ENCODE data around the gene TMEM150B.
A peak's percentile ranks its signal among the peaks of the same experiment; 100 is the strongest.

Gene TMEM150B

DNA sequence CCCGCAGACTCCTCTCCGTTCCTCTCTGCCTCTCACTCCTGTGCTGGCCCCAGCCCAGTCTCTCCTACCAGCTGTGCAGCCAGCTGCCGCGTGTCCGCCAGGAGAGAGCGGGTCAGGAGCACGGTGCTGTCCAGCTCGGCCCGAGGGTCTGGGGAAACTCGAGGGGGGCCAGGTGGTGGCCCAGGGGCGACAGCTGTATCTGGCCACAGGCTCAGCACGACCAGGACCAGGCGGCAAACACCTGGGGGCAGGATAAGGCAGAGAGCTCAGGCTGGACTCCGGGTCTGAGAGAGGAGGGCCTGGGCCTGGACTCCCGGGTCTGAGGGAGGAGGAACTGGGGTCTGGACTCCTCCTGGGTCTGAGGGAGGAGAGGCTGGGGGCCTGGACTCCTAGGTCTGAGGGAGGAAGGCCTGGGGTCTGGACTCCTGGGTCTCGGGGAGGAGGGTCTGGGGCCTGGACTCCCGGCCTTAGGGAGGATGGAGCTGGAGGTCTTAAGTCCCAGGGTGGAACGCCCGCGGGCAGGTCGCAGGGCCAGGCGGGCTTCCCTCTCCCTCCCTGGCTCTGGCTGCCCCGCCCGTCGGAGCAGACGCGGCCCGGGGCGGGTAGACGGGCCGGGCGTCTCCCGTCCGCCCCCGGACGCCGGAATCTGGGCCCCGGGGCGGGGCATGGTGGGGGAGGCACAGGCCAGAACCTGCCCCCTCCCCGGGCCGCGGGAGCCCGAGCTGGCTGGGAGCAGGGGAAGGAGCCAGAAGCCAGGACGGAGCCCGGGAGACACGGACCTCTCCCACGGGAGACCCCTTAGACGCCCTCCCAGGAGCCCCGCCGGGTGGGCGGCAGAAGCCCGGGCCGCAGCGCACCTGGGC is 43.8 kb upstream of the TMEM150B start:
- no peak for DNase-seq (ENCODE audit: low read depth, low spot score)
- Histone ChIP-seq H3K36me3 (ENCODE audit: insufficient read depth, low read length) (no peaks in the 10 kb centered on the region), H3K9me3 (ENCODE audit: low read depth, low read length) (no peaks in the 10 kb centered on the region), H3K9ac (ENCODE audit: insufficient read length) (no peak overlapping the region), H3K27ac (no peak overlapping the region), H3K4me3 (0 out of 2 replicates have a peak overlapping the region, but pooled peaks have one; percentile 38)
- no peak for TF ChIP-seq FOXP2 (optimal IDR thresholded peaks at IDR 0.05; ENCODE audit: control extremely low read depth, extremely low read length, insufficient read depth)
- no peak for TF ChIP-seq POLR2AphosphoS5 (IDR thresholded peaks at IDR 0.05; ENCODE audit: borderline replicate concordance, low read depth, low read length)
- TF ChIP-seq EZH2 (IDR thresholded peaks at IDR 0.05) = no peak

- Histone ChIP-seq H3K36me3 (ENCODE audit: insufficient read depth, low read length) (no peaks in the 10 kb centered on the region), H3K4me3 (no peak overlapping the region), H3K9ac (ENCODE audit: insufficient read length) (no peak overlapping the region), H3K27ac (no peak overlapping the region), H3K9me3 (ENCODE audit: low read depth, low read length) (no peaks in the 10 kb centered on the region)
- no peak for DNase-seq (ENCODE audit: low read depth, low spot score)
- no peak for TF ChIP-seq EZH2 (IDR thresholded peaks at IDR 0.05)
- TF ChIP-seq FOXP2 (optimal IDR thresholded peaks at IDR 0.05; ENCODE audit: control extremely low read depth, extremely low read length, insufficient read depth) = no peak
- TF ChIP-seq POLR2AphosphoS5 (IDR thresholded peaks at IDR 0.05; ENCODE audit: borderline replicate concordance, low read depth, low read length) = no peak
Observed at GRCh38 chr19:55368106-55368505, 43.0 kb upstream of the TMEM150B start.

DNA sequence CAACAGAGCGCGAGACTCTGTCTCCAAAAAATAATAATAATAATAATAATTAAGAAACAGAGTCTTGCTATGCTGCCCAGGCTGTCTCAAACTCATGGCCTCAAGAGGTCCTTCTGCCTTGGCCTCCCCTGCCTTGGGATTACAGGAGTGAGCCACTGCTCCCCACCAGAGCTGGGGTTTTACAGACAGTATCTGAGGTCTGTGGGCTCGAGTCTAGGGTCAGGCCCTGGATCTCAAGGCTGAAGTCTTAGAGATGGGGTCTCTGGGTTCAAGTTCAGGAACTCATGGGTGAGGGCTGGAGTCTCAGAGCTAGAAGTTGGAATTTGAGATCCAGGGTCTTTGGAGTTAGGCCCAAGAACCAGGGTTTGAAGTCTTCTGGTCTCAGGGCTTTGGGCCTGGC is 41.6 kb upstream of the TMEM150B start:
- TF ChIP-seq POLR2AphosphoS5 (IDR thresholded peaks at IDR 0.05; ENCODE audit: borderline replicate concordance, low read depth, low read length) (no peak), FOXP2 (optimal IDR thresholded peaks at IDR 0.05; ENCODE audit: control extremely low read depth, extremely low read length, insufficient read depth) (no peak), EZH2 (IDR thresholded peaks at IDR 0.05) (no peak)

GRCh38 chr19:55365964-55366363 is 40.8 kb upstream of the TMEM150B start:
- TF ChIP-seq EZH2 (IDR thresholded peaks at IDR 0.05) = no peak
- no peak for TF ChIP-seq FOXP2 (optimal IDR thresholded peaks at IDR 0.05; ENCODE audit: control extremely low read depth, extremely low read length, insufficient read depth)
- TF ChIP-seq POLR2AphosphoS5 (IDR thresholded peaks at IDR 0.05; ENCODE audit: borderline replicate concordance, low read depth, low read length) = no peak
- no peak overlapping the region for H3K9ac ChIP-seq (ENCODE audit: insufficient read length)
- no peak for DNase-seq (ENCODE audit: low read depth, low spot score)
- H3K4me3 ChIP-seq = no peak overlapping the region
- no peak overlapping the region for H3K27ac ChIP-seq
- no peaks in the 10 kb centered on the region for H3K9me3 ChIP-seq (ENCODE audit: low read depth, low read length)
- no peaks in the 10 kb centered on the region for H3K36me3 ChIP-seq (ENCODE audit: insufficient read depth, low read length)

More for the DNA sequence above, 41.6 kb upstream of the TMEM150B start:
- Histone ChIP-seq H3K9me3 (ENCODE audit: low read depth, low read length) (no peaks in the 10 kb centered on the region), H3K9ac (ENCODE audit: insufficient read length) (no peak overlapping the region), H3K36me3 (ENCODE audit: insufficient read depth, low read length) (no peaks in the 10 kb centered on the region), H3K27ac (no peak overlapping the region), H3K4me3 (no peak overlapping the region)
- no peak for DNase-seq (ENCODE audit: low read depth, low spot score)

GRCh38 chr19:55365245-55365644 is 40.1 kb upstream of the TMEM150B start:
- no peaks in the 10 kb centered on the region for H3K36me3 ChIP-seq (ENCODE audit: insufficient read depth, low read length)
- TF ChIP-seq POLR2AphosphoS5 (IDR thresholded peaks at IDR 0.05; ENCODE audit: borderline replicate concordance, low read depth, low read length) (no peak), FOXP2 (optimal IDR thresholded peaks at IDR 0.05; ENCODE audit: control extremely low read depth, extremely low read length, insufficient read depth) (no peak), EZH2 (IDR thresholded peaks at IDR 0.05) (no peak)
- no peak for DNase-seq (ENCODE audit: low read depth, low spot score)
- no peak overlapping the region for H3K4me3 ChIP-seq
- H3K27ac ChIP-seq = no peak overlapping the region
- H3K9ac ChIP-seq (ENCODE audit: insufficient read length) = no peak overlapping the region
- H3K9me3 ChIP-seq (ENCODE audit: low read depth, low read length) = no peaks in the 10 kb centered on the region

- Histone ChIP-seq H3K9ac (ENCODE audit: insufficient read length) (no peak within 1 kb of the TSS), H3K4me3 (no peak within 1 kb of the TSS), H3K36me3 (ENCODE audit: insufficient read depth, low read length) (no peaks in the 10 kb centered on the region), H3K9me3 (ENCODE audit: low read depth, low read length) (no peaks in the 10 kb centered on the region), H3K27ac (no peak within 1 kb of the TSS)
- TF ChIP-seq EZH2 (IDR thresholded peaks at IDR 0.05) (no peak), POLR2AphosphoS5 (IDR thresholded peaks at IDR 0.05; ENCODE audit: borderline replicate concordance, low read depth, low read length) (no peak), FOXP2 (optimal IDR thresholded peaks at IDR 0.05; ENCODE audit: control extremely low read depth, extremely low read length, insufficient read depth) (no peak)
- no peak for DNase-seq (ENCODE audit: low read depth, low spot score)
Observed at GRCh38 chr19:55362990-55363716, 38.0 kb upstream of the TMEM150B start, which contains the start of gene GARIN5B. GARIN5B (minus strand) TSS chr19:55363260; CDS start chr19:55363066, 194 bp downstream.

DNA sequence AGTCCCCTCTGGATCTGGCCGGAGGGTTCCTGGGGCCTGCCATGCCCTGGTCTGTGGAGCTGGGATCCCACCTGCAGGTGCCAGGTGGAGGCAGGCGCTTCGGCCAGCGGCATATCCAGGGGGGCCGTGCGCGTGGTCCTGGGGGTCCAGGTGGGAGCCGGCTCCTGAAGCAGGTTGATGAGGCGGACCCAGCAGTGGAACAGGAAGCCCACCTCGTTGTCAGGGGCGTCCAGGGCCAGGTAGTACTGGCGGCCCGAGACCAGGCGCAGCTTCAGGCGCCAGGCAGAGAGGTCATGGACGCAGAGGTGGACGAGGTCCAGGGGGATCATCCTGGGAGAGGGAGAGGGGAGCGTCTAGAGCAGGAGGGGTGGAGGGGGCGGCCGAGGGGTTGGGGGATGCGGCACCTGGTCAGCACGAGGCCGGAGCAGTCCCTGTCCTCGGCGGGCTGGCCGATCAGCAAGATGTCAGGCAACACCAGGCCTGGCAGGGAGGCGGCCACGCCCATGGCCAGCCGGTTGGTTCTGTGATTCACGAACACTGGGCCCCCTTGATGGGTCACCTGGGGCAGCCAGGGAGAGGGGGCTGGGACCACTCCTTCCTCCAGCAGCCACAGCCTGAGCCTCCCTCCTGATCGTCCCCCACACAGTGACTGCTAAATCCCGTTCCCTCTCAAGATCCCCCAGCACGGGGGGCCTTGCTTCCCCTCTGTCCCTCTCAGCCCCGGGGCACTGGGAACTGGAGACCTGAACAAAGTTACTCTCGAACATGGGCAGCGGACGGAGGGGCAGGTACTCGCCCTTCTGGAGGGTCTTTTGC is 37.2 kb upstream of the TMEM150B start:
- Histone ChIP-seq H3K9me3 (ENCODE audit: low read depth, low read length) (no peaks in the 10 kb centered on the region), H3K36me3 (ENCODE audit: insufficient read depth, low read length) (no peaks in the 10 kb centered on the region), H3K9ac (ENCODE audit: insufficient read length) (no peak overlapping the region), H3K27ac (no peak overlapping the region), H3K4me3 (no peak overlapping the region)
- DNase-seq (ENCODE audit: low read depth, low spot score) = no peak
- TF ChIP-seq EZH2 (IDR thresholded peaks at IDR 0.05) = no peak
- TF ChIP-seq POLR2AphosphoS5 (IDR thresholded peaks at IDR 0.05; ENCODE audit: borderline replicate concordance, low read depth, low read length) = no peak
- TF ChIP-seq FOXP2 (optimal IDR thresholded peaks at IDR 0.05; ENCODE audit: control extremely low read depth, extremely low read length, insufficient read depth) = no peak
